ENCODE results near the gene DCHS1. TPM values are rescaled to one million over a fixed set of nuclear protein-coding genes. Genes with fewer than 3 reads are reported as not detected.

DCHS1 gene
- total RNA-seq, 1 donor from 2014 or later: 15.5 TPM

GRCh38 chr11:6622261-6623171, 33.1 kb downstream of the DCHS1 start:
- Histone ChIP-seq H3K4me3 (ENCODE audit: low read depth, low read length) (no peak overlapping the region), H3K27me3 (ENCODE audit: control insufficient read depth, insufficient read depth, low read length) (peaks cover 2% of the 10 kb centered on the region), H3K36me3 (ENCODE audit: control insufficient read depth, insufficient read depth, low read length) (no peaks in the 10 kb centered on the region)
- no peak for TF ChIP-seq CTCF (IDR thresholded peaks at IDR 0.05; ENCODE audit: insufficient read depth, low read length, poor library complexity, severe bottlenecking)
- no peak for DNase-seq (ENCODE audit: low read depth)

- TF ChIP-seq CTCF (IDR thresholded peaks at IDR 0.05; ENCODE audit: insufficient read depth, low read length, poor library complexity, severe bottlenecking): no peak
Observed at GRCh38 chr11:6621711-6622211, 33.8 kb downstream of the DCHS1 start.

GRCh38 chr11:6620636-6621035, 35.0 kb downstream of the DCHS1 start:
- peaks cover 1% of the 10 kb centered on the region for H3K36me3 ChIP-seq (ENCODE audit: control insufficient read depth, insufficient read depth, low read length)
- H3K27me3 ChIP-seq (ENCODE audit: control insufficient read depth, insufficient read depth, low read length): no peaks in the 10 kb centered on the region
- DNase-seq (ENCODE audit: low read depth): no peak
- TF ChIP-seq CTCF (IDR thresholded peaks at IDR 0.05; ENCODE audit: insufficient read depth, low read length, poor library complexity, severe bottlenecking): no peak
- H3K4me3 ChIP-seq (ENCODE audit: low read depth, low read length): no peak overlapping the region

More at GRCh38 chr11:6621711-6622211, 33.8 kb downstream of the DCHS1 start:
- no peak overlapping the region for H3K4me3 ChIP-seq (ENCODE audit: low read depth, low read length)
- DNase-seq (ENCODE audit: low read depth): no peak
- H3K27me3 ChIP-seq (ENCODE audit: control insufficient read depth, insufficient read depth, low read length): no peaks in the 10 kb centered on the region
- no peaks in the 10 kb centered on the region for H3K36me3 ChIP-seq (ENCODE audit: control insufficient read depth, insufficient read depth, low read length)

GRCh38 chr11:6619004-6619745, 36.4 kb downstream of the DCHS1 start, which contains the start of gene TPP1:
TSS of gene TPP1 (minus strand) at chr11:6619422. CDS start at chr11:6619400, 22 bp downstream.
- peak within 1 kb of the TSS; percentile 84 for H3K4me3 ChIP-seq (ENCODE audit: low read depth, low read length)
- H3K27me3 ChIP-seq (ENCODE audit: control insufficient read depth, insufficient read depth, low read length): no peaks in the 10 kb centered on the region
- peak; percentile 74 for DNase-seq (ENCODE audit: low read depth)
- no peak for TF ChIP-seq CTCF (IDR thresholded peaks at IDR 0.05; ENCODE audit: insufficient read depth, low read length, poor library complexity, severe bottlenecking)
- peaks cover 1% of the 10 kb centered on the region for H3K36me3 ChIP-seq (ENCODE audit: control insufficient read depth, insufficient read depth, low read length)

- DNase-seq (ENCODE audit: low read depth): no peak
- Histone ChIP-seq H3K4me3 (ENCODE audit: low read depth, low read length) (peak overlapping the region; percentile 84), H3K27me3 (ENCODE audit: control insufficient read depth, insufficient read depth, low read length) (no peaks in the 10 kb centered on the region), H3K36me3 (ENCODE audit: control insufficient read depth, insufficient read depth, low read length) (peaks cover 1% of the 10 kb centered on the region)
- TF ChIP-seq CTCF (IDR thresholded peaks at IDR 0.05; ENCODE audit: insufficient read depth, low read length, poor library complexity, severe bottlenecking): no peak
Observed at GRCh38 chr11:6618117-6619003, 37.2 kb downstream of the DCHS1 start.

Data from kidney epithelial cell (primary cell).